Myocyte (in vitro differentiated cells): Measurements from ENCODE around the gene ADD1. TPM values are rescaled to one million over a fixed set of nuclear protein-coding genes. Genes with fewer than 3 reads are reported as not detected.

Experiments used
- DNase-seq: peaks from one replicate; pipeline ENCODE4 v3.0.0-alpha.2; 2012; ENCODE audit warnings: low read depth
- polyA plus RNA-seq: library from polyadenylated mRNA; unstranded; fragments of >200 nt; gene quantifications from one replicate; pipeline ENCODE4 v1.2.1, GENCODE V29; 2012; ENCODE audit warnings: missing spikeins
- total RNA-seq: library from RNA; depleted of rRNA; stranded (reverse); fragments of >200 nt; gene quantifications from 2 replicates; pipeline ENCODE4 v1.2.3, GENCODE V29; 2014

ADD1 gene, protein sequence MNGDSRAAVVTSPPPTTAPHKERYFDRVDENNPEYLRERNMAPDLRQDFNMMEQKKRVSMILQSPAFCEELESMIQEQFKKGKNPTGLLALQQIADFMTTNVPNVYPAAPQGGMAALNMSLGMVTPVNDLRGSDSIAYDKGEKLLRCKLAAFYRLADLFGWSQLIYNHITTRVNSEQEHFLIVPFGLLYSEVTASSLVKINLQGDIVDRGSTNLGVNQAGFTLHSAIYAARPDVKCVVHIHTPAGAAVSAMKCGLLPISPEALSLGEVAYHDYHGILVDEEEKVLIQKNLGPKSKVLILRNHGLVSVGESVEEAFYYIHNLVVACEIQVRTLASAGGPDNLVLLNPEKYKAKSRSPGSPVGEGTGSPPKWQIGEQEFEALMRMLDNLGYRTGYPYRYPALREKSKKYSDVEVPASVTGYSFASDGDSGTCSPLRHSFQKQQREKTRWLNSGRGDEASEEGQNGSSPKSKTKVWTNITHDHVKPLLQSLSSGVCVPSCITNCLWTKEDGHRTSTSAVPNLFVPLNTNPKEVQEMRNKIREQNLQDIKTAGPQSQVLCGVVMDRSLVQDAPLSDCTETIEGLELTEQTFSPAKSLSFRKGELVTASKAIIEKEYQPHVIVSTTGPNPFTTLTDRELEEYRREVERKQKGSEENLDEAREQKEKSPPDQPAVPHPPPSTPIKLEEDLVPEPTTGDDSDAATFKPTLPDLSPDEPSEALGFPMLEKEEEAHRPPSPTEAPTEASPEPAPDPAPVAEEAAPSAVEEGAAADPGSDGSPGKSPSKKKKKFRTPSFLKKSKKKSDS
- total RNA-seq: 121 and 142 TPM in 2 replicates
- 208 TPM for polyA plus RNA-seq

- DNase-seq: peak; percentile 90
Measured at GRCh38 chr4:2843263-2843940, at the start of gene ADD1. ADD1 (plus strand) TSS chr4:2843844; CDS start chr4:2875916, 32,072 bp downstream.

GRCh38 chr4:2794486-2795299, 49.0 kb upstream of the ADD1 start:
- no peak for DNase-seq

DNA sequence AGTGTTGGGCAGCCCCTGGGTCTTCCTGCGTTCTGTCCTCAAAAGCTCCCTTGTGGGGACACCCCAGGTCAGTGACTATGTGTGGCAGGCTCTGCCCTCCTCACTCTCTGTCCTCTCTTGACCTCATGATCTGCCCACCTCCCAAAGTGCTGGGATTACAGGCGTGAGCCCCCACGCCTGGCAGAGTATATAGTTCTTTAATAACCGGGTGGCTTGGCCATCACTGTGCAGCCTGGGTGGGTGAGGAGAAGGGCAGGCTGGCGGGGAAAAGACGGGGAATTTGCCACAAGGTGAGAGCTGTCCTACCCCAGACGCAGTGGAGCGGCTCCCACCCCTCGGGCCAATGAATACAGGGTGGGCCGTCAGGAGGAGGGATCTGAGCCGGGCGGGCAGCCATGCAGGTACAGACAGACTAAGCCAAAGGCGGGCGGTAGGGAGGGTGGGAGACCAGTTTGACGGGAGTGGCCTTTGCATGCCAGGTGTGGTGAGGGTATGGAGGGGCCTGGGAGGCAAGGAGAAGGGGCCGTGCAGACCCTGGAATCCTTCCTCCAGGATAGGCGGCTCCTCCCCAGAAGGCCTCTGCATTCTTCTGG, 48.2 kb upstream of the ADD1 start:
- no peak for DNase-seq

DNA sequence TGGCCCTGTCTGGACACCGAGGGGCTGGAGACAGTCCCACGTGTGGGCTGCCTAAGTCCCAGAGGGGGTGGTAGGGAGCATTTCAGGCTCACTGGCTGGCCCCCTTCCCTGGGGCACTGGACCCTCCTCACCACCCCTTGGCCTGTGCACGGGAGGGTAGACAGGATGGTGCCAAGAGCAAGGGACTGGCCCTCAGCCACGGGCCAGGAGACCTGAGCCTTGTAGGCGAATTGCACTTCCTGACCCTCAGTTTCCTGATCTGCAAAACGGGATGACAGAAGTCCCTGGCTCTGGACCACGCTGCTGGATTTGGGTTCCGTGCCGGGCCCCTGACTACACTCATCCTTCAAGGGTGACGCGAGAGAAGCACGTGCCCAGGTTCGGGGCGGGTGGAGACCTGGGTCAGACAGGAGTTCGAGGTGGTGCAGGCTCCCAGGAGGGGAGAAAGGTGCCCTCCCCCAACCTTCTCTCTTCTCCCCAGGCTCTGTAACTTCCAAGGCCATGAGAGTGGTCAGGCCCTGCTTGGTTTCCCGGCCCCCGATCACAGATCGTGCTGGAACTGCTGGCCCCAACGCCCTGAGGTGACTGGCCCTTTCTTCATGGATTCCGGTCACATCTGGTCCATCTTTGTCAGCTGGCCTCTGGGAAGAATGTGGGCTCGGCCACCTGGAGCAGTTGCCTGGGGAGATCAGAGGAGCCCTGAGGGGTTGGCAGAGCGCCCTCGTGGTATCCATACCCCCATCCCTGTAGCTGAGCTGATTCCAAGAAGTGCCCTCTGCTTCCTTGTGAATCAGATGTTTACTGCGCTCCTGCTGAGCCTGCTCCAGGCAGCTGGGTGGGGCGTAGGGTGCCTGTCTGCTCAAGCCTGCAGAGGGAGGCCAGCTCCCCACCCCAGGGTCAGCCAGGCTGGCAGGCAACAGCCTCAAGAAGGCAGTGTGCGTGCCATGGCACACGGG, 47.5 kb upstream of the ADD1 start:
- no peak for DNase-seq

DNA sequence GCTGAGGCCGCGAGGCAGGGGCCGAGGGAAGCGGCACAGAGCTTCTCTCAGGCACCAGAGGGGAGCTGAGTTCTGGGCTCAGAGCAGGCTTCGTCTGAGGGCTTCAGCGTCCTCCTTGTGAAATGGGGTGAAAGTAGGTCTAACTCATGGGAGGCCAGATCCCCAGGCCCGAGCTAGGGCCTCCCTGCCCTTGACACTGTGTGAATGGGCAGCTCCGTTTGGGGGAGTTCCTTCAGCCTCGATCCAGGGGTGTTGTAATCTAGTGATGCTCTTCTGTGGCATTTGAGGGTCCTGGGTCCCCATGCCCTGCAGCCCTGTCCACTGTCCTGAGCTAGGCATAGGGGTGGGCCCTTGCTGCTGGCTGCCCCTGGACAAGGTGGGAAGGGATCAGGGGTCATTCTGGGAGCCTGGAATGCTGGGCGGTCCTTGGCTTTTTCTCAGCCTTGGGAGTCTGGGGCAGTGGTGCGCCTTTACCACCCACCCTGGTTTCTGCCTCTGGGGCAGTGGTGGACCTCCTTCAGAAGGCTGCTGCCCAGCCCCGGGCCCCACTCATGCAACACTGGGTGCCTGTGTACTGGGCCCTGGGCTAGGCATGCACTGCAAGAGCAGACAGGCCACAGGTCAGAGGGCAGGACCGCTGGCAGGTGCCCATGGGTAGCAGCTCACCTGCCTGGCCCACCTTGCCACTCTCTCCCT, 46.6 kb upstream of the ADD1 start:
- DNase-seq: no peak

DNA sequence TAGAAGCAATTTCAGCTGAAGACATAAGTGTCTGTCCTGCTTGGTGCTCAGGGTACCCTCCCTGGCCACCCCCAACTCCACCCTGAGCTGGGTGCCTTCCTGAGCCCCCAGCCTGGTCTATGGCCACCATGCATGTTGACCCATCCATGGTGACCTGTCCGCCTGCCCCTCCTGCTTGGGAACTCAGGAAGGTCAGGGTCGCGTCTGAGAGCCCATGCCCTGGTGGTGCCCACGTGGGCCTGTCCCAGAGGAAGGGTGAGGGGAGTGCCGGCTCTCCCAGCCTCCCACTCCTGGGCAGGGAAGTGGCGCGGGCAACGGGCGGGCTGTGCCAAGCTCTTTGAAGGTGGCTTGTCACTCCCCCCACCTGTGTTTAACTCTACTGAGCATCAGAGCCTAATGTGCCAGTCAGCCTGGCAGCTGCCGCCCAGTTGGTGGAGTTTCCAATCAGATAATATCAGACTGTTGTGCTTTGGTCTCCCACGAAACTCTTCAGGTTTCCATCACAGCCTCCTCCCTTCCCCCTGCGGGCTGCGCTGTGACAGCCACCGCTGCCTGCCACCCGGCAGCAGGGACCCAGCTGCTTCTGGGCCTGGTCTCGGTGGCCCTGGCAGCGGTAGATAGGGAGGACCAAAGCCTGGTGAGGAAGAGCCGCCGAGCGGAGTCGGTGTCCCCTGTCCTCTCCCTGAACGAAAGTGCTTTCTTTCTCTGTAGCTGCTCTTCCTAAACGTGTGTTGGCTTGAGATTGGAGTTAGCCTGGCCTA, 45.9 kb upstream of the ADD1 start:
- DNase-seq: no peak

DNA sequence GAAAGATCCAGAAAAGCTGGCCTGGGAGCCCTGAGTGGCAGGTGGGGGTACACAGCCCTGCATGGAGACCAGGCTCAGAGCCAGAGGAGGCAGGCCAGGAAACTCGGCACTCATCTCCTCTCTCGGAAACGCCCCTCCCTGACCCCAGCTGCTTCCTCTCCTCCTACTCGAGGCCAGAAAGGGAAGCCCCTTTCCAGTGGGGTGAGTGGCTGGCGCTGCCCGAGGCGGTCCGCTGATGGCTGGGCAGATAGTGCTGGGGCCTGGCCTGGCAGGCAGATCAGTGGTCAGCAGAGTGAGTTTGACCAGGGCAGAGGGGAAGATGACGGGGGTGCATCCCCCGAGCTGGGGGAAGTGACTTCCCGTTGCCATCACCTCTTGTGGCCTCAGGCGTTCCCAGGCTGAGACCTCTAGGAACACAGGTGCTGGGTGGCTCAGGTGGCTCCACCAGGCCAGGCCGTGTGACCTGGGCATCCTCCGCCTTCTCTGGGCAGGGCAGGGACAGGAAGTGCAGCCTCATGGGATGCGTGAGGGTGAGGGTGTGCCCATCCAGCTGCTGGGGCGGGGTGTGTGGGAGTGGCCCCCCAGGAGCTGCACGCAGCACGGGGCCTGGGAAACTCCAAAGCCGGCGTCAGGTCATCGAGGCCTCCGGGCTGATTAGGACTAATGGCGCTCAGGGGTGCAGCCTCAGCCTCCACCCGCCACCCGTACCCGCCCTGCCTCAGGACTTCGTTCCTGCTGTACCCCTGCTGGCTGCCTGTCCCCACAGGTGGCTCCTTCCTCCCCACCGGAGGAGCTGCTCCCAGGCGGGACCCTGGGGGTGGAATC, 45.0 kb upstream of the ADD1 start:
- no peak for DNase-seq

GRCh38 chr4:2799224-2799911, 44.3 kb upstream of the ADD1 start:
- no peak for DNase-seq

- DNase-seq: no peak
Measured at GRCh38 chr4:2799971-2800690, 43.5 kb upstream of the ADD1 start.

GRCh38 chr4:2800691-2801596, 42.7 kb upstream of the ADD1 start:
- DNase-seq: no peak

DNA sequence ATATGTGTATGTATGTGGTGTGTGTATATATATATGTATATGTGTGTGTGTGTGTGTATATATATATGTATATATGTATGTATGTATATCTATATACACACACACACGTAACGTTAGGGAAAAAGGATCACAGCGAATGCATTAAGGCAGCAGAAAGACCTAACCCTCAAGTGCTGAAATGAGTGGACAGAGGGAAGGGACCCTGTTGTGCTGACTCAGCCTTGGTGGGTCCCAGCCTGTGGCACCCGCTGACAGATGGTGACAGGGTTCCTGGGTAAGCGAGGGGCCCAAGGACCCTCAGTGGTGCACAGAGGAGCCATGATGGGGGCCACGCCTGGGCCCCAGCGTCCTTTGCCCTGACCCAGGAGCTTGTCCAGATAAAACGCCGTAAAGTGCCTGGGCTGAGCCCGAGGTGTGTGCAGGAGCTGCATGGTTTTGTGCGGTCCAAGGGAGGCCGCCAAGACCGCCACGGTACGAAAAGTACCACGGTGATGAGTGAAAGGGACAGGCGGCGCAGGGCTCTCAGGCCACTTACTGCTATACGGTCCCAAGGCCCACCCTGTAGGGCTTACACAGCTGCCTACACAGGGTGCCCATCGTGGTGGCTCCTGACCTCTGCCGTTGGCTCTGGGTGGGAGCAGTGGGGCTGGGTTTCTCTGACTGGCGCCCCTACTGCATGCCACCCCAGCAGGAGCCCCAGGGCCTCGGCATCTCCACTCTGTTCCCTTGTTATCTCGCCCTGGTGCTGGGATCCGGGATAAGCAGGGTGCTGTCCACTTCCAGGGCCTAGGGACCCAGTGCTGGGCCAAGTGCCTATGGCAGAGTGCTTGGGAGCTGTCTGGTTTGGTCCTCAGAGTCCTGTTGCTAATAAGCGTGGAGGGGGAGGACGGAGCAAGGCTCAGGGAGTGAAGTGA, 40.8 kb upstream of the ADD1 start:
- no peak for DNase-seq

DNA sequence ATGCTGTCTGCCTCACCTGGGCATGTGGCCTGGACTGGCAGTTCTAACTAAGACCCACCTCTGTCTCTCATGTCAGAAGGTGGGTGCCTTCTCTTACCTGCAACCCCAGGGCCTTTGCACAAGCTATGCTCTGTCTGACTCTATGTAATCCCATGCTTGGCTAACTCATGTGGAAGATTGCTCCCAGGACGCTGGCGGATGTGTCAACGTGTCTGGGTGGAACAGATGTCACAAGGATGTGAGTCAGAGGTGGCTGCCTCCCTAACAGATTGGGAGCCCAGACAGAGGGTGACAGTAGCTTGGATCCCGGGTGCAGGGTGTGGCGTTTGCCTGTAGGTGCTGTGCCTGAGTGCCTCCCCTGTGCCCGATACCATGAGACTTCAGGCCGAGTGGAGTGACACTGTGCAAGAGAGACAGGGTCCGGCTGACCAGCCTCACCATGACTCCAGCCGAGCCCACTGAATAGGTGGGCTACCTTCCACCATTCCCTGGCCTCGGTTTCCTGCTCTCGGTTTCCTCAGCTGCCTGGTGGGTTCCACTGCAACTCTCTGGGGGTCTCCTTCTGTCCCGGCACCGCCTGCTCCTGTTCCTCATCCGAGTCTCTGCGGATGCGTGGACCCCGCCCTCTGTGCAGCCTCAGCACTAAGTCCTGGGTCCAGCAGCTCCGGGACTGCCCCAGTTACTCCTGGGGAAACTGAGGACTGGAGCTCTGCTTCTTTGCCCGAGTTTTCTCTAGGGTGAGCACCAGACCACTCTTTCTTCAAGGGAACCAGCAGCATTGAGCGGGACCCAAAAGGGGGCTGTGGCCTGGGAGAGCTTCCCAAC, 39.8 kb upstream of the ADD1 start:
- no peak for DNase-seq

DNA sequence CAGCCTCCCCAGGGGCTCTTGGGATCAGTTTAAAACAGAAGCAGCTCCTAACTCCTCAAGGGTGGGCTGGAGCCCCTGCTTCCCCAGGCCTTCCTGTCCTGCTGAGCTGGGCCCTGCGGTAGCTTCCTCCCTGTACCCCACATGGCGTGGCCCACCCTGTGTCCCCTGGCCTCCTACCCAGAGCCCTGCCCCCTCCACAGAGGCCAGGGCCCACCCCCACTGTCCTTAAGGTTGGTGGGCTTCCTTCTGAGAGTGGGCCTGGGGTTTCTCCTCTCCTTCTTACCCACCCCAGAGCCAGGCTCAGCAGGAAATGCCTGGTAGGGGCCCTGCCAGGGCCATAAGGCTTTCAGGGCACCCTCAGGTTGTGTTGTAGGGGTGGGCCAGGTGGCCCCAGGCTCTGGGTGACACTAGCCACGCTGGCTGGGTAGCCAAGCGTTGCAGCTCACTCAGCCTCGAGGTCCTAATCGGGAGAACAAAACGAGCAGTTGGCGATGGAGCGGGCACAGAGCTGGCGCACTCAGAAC, 39.1 kb upstream of the ADD1 start:
- no peak for DNase-seq
